ENCODE data around the gene HACL1. TPM values are rescaled to one million over a fixed set of nuclear protein-coding genes. Genes with fewer than 3 reads are reported as not detected.

HACL1 gene
- total RNA-seq, 5 donors from 2014 or later (not counting 1 experiment from before 2014, with no cell fraction given) = 27.7 to 38.0 (median 34.2) TPM

- ATAC-seq (replicated peaks in 1 of 4) = no peak
- POLR2A ChIA-PET = interaction anchor here in 1 of 2 donors (0.6 kb wide), 1 partner anchor 21 kb away, joined by 3 read pairs; no protein-coding TSS in a partner anchor
- Histone ChIP-seq H3K27ac (ENCODE audit: low read length) (no peak overlapping the region), H3K4me1 (ENCODE audit: control insufficient read depth in 1 of 2, extremely low read depth in 1 of 2, insufficient read depth in 2 of 2, low read length in 2 of 2) (peaks cover 2 to 10% of the 10 kb centered on the region in 2 experiments), H3K36me3 (ENCODE audit: control insufficient read depth in 2 of 2, extremely low read depth in 1 of 2, insufficient read depth in 1 of 2, low read length in 1 of 2) (peaks cover 10 to 32% of the 10 kb centered on the region in 2 donors), H3K9me3 (no peaks in the 10 kb centered on the region), H3K27me3 (replicated peaks in 1 of 2; ENCODE audit: control insufficient read depth in 2 of 2, extremely low read depth in 1 of 2, insufficient read depth in 2 of 2, low read length in 1 of 2) (no peaks in the 10 kb centered on the region), H3K4me3 (ENCODE audit: control insufficient read depth in 1 of 2, extremely low read depth in 1 of 2, low read length in 1 of 2) (no peak overlapping the region)
- Mint-ChIP-seq H3K9me3 (no peaks in the 10 kb centered on the region), H3K4me1 (peaks cover 0 to 24% (median 17%) of the 10 kb centered on the region in 3 donors), H3K27ac (no peak overlapping the region), H3K27me3 (no peaks in the 10 kb centered on the region), H3K4me3 (no peak overlapping the region), H3K36me3 (peaks cover 26% of the 10 kb centered on the region)
- no peak for DNase-seq
- WGBS (ENCODE audit: insufficient coverage) = 100% methylated on average over 4 of the region's 9 CpGs
- CTCF ChIA-PET = interaction anchor here (0.6 to 1.4 kb wide), 10 partner anchors 12 to 358 kb away, joined by 3 to 4 read pairs (median 4); partner anchors contain the start of genes EAF1 (in 1 of the 2) and METTL6 (in 1 of the 2)
Measured at GRCh38 chr3:15558581-15558980, 42.8 kb downstream of the HACL1 start.

- POLR2A ChIA-PET = interaction anchor here in 1 of 2 donors (0.6 kb wide), 1 partner anchor 15 kb away, joined by 3 read pairs; no protein-coding TSS in a partner anchor
- H3K27ac Mint-ChIP-seq = peak overlapping the region; percentile 4 to 65
- H3K27me3 Mint-ChIP-seq = no peaks in the 10 kb centered on the region
- CTCF ChIA-PET = interaction anchor here (0.7 to 1.6 kb wide), 6 partner anchors 152 to 355 kb away, joined by 3 to 6 read pairs (median 4); partner anchors contain the start of gene CAPN7 (in 1 of the 2)
- Histone ChIP-seq H3K4me3 (ENCODE audit: control insufficient read depth in 1 of 2, extremely low read depth in 1 of 2, low read length in 1 of 2) (no peak overlapping the region), H3K27ac (ENCODE audit: low read length) (no peak overlapping the region), H3K4me1 (ENCODE audit: control insufficient read depth in 1 of 2, extremely low read depth in 1 of 2, insufficient read depth in 2 of 2, low read length in 2 of 2) (peaks cover 2 to 10% of the 10 kb centered on the region in 2 experiments), H3K9me3 (no peaks in the 10 kb centered on the region), H3K27me3 (replicated peaks in 1 of 2; ENCODE audit: control insufficient read depth in 2 of 2, extremely low read depth in 1 of 2, insufficient read depth in 2 of 2, low read length in 1 of 2) (no peaks in the 10 kb centered on the region), H3K36me3 (ENCODE audit: control insufficient read depth in 2 of 2, extremely low read depth in 1 of 2, insufficient read depth in 1 of 2, low read length in 1 of 2) (peaks cover 5 to 21% of the 10 kb centered on the region in 2 donors)
- H3K4me1 Mint-ChIP-seq = peaks cover 0 to 24% (median 17%) of the 10 kb centered on the region in 3 donors
- no CpG with 5 or more reads among the region's 3 CpGs for WGBS (ENCODE audit: insufficient coverage)
- DNase-seq (peak in 34 of 35 experiments; percentile 4 to 79 (median 50)), ATAC-seq (replicated peaks in 1 of 4) (peak; percentile 83 to 91 (median 90))
- H3K36me3 Mint-ChIP-seq = peaks cover 26% of the 10 kb centered on the region
- H3K4me3 Mint-ChIP-seq = no peak overlapping the region
- H3K9me3 Mint-ChIP-seq = no peaks in the 10 kb centered on the region
Measured at GRCh38 chr3:15557511-15557946, 43.8 kb downstream of the HACL1 start.

GRCh38 chr3:15556512-15556911, 44.9 kb downstream of the HACL1 start:
- DNase-seq = peak in 1 of 35 experiments; percentile 28
- H3K27me3 Mint-ChIP-seq = no peaks in the 10 kb centered on the region
- Histone ChIP-seq H3K36me3 (ENCODE audit: control insufficient read depth in 2 of 2, extremely low read depth in 1 of 2, insufficient read depth in 1 of 2, low read length in 1 of 2) (peaks cover 0 to 14% of the 10 kb centered on the region in 2 donors), H3K9me3 (no peaks in the 10 kb centered on the region), H3K4me3 (ENCODE audit: control insufficient read depth in 1 of 2, extremely low read depth in 1 of 2, low read length in 1 of 2) (no peak overlapping the region), H3K4me1 (ENCODE audit: control insufficient read depth in 1 of 2, extremely low read depth in 1 of 2, insufficient read depth in 2 of 2, low read length in 2 of 2) (peaks cover 2 to 10% of the 10 kb centered on the region in 2 experiments), H3K27me3 (replicated peaks in 1 of 2; ENCODE audit: control insufficient read depth in 2 of 2, extremely low read depth in 1 of 2, insufficient read depth in 2 of 2, low read length in 1 of 2) (no peaks in the 10 kb centered on the region), H3K27ac (ENCODE audit: low read length) (peak overlapping the region; percentile 37)
- CTCF ChIA-PET = interaction anchor here (0.8 to 1.6 kb wide), 8 partner anchors 95 to 538 kb away, joined by 3 to 6 read pairs (median 4); partner anchors contain the start of gene CAPN7 (in 1 of the 2)
- H3K4me3 Mint-ChIP-seq = peak overlapping the region in 1 of 3 donors; percentile 13
- POLR2A ChIA-PET = no interaction called here
- no CpG with 5 or more reads among the region's 2 CpGs for WGBS (ENCODE audit: insufficient coverage)
- H3K9me3 Mint-ChIP-seq = no peaks in the 10 kb centered on the region
- H3K36me3 Mint-ChIP-seq = peaks cover 30% of the 10 kb centered on the region
- peak overlapping the region; percentile 23 to 74 for H3K27ac Mint-ChIP-seq
- peaks cover 0 to 24% (median 17%) of the 10 kb centered on the region in 3 donors for H3K4me1 Mint-ChIP-seq
- ATAC-seq (replicated peaks in 1 of 4) = peak in 2 of 4 experiments; percentile 41 to 59

GRCh38 chr3:15553749-15554148, 47.6 kb downstream of the HACL1 start:
- Mint-ChIP-seq H3K4me1 (peaks cover 0 to 24% (median 17%) of the 10 kb centered on the region in 3 donors), H3K9me3 (peaks cover 0 to 3% (median 0%) of the 10 kb centered on the region in 3 donors), H3K36me3 (peaks cover 34% of the 10 kb centered on the region), H3K27ac (no peak overlapping the region), H3K4me3 (no peak overlapping the region), H3K27me3 (no peaks in the 10 kb centered on the region)
- H3K4me3 ChIP-seq (ENCODE audit: control insufficient read depth in 1 of 2, extremely low read depth in 1 of 2, low read length in 1 of 2) = no peak overlapping the region
- WGBS (ENCODE audit: insufficient coverage) = 96% methylated on average over 3 of the region's 3 CpGs
- H3K9me3 ChIP-seq = no peaks in the 10 kb centered on the region
- ChIA-PET POLR2A (no interaction called here), CTCF (no interaction called here)
- H3K36me3 ChIP-seq (ENCODE audit: control insufficient read depth in 2 of 2, extremely low read depth in 1 of 2, insufficient read depth in 1 of 2, low read length in 1 of 2) = peaks cover 0 to 7% of the 10 kb centered on the region in 2 donors
- DNase-seq (no peak), ATAC-seq (replicated peaks in 1 of 4) (no peak)
- H3K27me3 ChIP-seq (replicated peaks in 1 of 2; ENCODE audit: control insufficient read depth in 2 of 2, extremely low read depth in 1 of 2, insufficient read depth in 2 of 2, low read length in 1 of 2) = no peaks in the 10 kb centered on the region
- H3K4me1 ChIP-seq (ENCODE audit: control insufficient read depth in 1 of 2, extremely low read depth in 1 of 2, insufficient read depth in 2 of 2, low read length in 2 of 2) = peaks cover 2 to 10% of the 10 kb centered on the region in 2 experiments
- no peak overlapping the region for H3K27ac ChIP-seq (ENCODE audit: low read length)

GRCh38 chr3:15551902-15552301, 49.5 kb downstream of the HACL1 start:
- Histone ChIP-seq H3K4me3 (ENCODE audit: control insufficient read depth in 1 of 2, extremely low read depth in 1 of 2, low read length in 1 of 2) (no peak overlapping the region), H3K27ac (ENCODE audit: low read length) (no peak overlapping the region), H3K27me3 (replicated peaks in 1 of 2; ENCODE audit: control insufficient read depth in 2 of 2, extremely low read depth in 1 of 2, insufficient read depth in 2 of 2, low read length in 1 of 2) (no peaks in the 10 kb centered on the region), H3K4me1 (ENCODE audit: control insufficient read depth in 1 of 2, extremely low read depth in 1 of 2, insufficient read depth in 2 of 2, low read length in 2 of 2) (peaks cover 2 to 3% of the 10 kb centered on the region in 2 experiments), H3K9me3 (no peaks in the 10 kb centered on the region), H3K36me3 (ENCODE audit: control insufficient read depth in 2 of 2, extremely low read depth in 1 of 2, insufficient read depth in 1 of 2, low read length in 1 of 2) (peaks cover 0 to 5% of the 10 kb centered on the region in 2 donors)
- peak overlapping the region in 1 of 2 donors; percentile 23 for H3K27ac Mint-ChIP-seq
- POLR2A ChIA-PET = no interaction called here
- H3K9me3 Mint-ChIP-seq = peaks cover 1 to 7% (median 5%) of the 10 kb centered on the region in 3 donors
- DNase-seq = no peak
- no peak overlapping the region for H3K4me3 Mint-ChIP-seq
- H3K4me1 Mint-ChIP-seq = peaks cover 0 to 13% (median 8%) of the 10 kb centered on the region in 3 donors
- no peaks in the 10 kb centered on the region for H3K27me3 Mint-ChIP-seq
- CTCF ChIA-PET = no interaction called here
- peaks cover 37% of the 10 kb centered on the region for H3K36me3 Mint-ChIP-seq
- 91% methylated on average over 1 of the region's 1 CpG for WGBS (ENCODE audit: insufficient coverage)
- ATAC-seq (replicated peaks in 1 of 4) = no peak

- H3K9me3 ChIP-seq = no peaks in the 10 kb centered on the region
- ATAC-seq (replicated peaks in 1 of 4) = no peak
- H3K27me3 Mint-ChIP-seq = no peaks in the 10 kb centered on the region
- POLR2A ChIA-PET = no interaction called here
- H3K4me3 ChIP-seq (ENCODE audit: control insufficient read depth in 1 of 2, extremely low read depth in 1 of 2, low read length in 1 of 2) = no peak overlapping the region
- no peaks in the 10 kb centered on the region for H3K4me1 ChIP-seq (ENCODE audit: control insufficient read depth in 1 of 2, extremely low read depth in 1 of 2, insufficient read depth in 2 of 2, low read length in 2 of 2)
- peaks cover 0 to 2% (median 0%) of the 10 kb centered on the region in 3 donors for H3K4me1 Mint-ChIP-seq
- H3K4me3 Mint-ChIP-seq = no peak overlapping the region
- peaks cover 9 to 17% (median 10%) of the 10 kb centered on the region in 3 donors for H3K9me3 Mint-ChIP-seq
- H3K27ac Mint-ChIP-seq = no peak overlapping the region
- H3K27ac ChIP-seq (ENCODE audit: low read length) = no peak overlapping the region
- 86% methylated on average over 5 of the region's 6 CpGs for WGBS (ENCODE audit: insufficient coverage)
- DNase-seq = no peak
- CTCF ChIA-PET = no interaction called here
- no peaks in the 10 kb centered on the region for H3K27me3 ChIP-seq (replicated peaks in 1 of 2; ENCODE audit: control insufficient read depth in 2 of 2, extremely low read depth in 1 of 2, insufficient read depth in 2 of 2, low read length in 1 of 2)
- H3K36me3 Mint-ChIP-seq = peaks cover 41% of the 10 kb centered on the region
- peaks cover 0 to 2% of the 10 kb centered on the region in 2 donors for H3K36me3 ChIP-seq (ENCODE audit: control insufficient read depth in 2 of 2, extremely low read depth in 1 of 2, insufficient read depth in 1 of 2, low read length in 1 of 2)
Measured at GRCh38 chr3:15549846-15550245, 51.5 kb downstream of the HACL1 start.
